Heart right ventricle (tissue), 16 donors: ENCODE data around the gene CLTCL1. TPM values are rescaled to one million over a fixed set of nuclear protein-coding genes. Genes with fewer than 3 reads are reported as not detected.
A peak's percentile ranks its signal among the peaks of the same experiment; 100 is the strongest.

Experiments used
- ATAC-seq, 8 donors: fragments of 200-7000 bp; cut with Tn5 transposase; one replicate each; pipeline ENCODE4 v1.9.1; 2020; ENCODE audit warnings: mild to moderate bottlenecking in 8 of 8, moderate library complexity in 8 of 8, moderate number of reproducible peaks in 1 of 8
- DNase-seq, 2 donors: peaks; one replicate each; pipeline ENCODE4 v3.0.0-alpha.2; 2020
- H3K27ac ChIP-seq, 10 donors: fragments of 200-600 bp; sonication (generic) in 2 of 10; one replicate each; pipeline versions ENCODE4 v1.5.0 to v1.8.0; 2020 to 2022; ENCODE audit warnings: mild to moderate bottlenecking in 3 of 10
- H3K27me3 ChIP-seq, 7 donors: fragments of 200-600 bp; one replicate each; pipeline ENCODE4 v1.8.0; 2021 to 2022; ENCODE audit warnings: mild to moderate bottlenecking in 2 of 7
- H3K36me3 ChIP-seq, 9 donors: fragments of 200-600 bp; sonication (generic) in 1 of 9; one replicate each; pipeline versions ENCODE4 v1.5.0 to v1.8.0; 2020 to 2022; ENCODE audit warnings: mild to moderate bottlenecking in 2 of 9
- H3K4me1 ChIP-seq, 9 donors: fragments of 200-600 bp; sonication (generic) in 1 of 9; one replicate each; pipeline versions ENCODE4 v1.5.0 to v1.8.0; 2020 to 2022; ENCODE audit warnings: mild to moderate bottlenecking in 4 of 9
- H3K4me3 ChIP-seq, 10 donors: fragments of 200-600 bp; sonication (generic) in 2 of 10; one replicate each; pipeline versions ENCODE4 v1.5.0 to v1.8.0; 2020 to 2022; ENCODE audit warnings: mild to moderate bottlenecking in 7 of 10, moderate library complexity in 2 of 10
- H3K9me3 ChIP-seq, 11 donors: fragments of 200-600 bp in 10 of 11; sonication (generic) in 2 of 11; one replicate each; pipeline versions ENCODE4 v1.5.0 to v1.8.0; 2013 to 2022; ENCODE audit warnings: mild to moderate bottlenecking in 2 of 11, control low read depth in 1 of 11, moderate library complexity in 1 of 11
- CTCF ChIP-seq, 9 donors: fragments of 200-600 bp; sonication (generic) in 2 of 9; IDR thresholded peaks; one replicate each; pipeline versions ENCODE4 v1.5.0 to v1.8.0; 2021 to 2022; ENCODE audit warnings: antibody characterized with exemption in 9 of 9, mild to moderate bottlenecking in 5 of 9, moderate library complexity in 1 of 9
- WGBS, 2 donors: extraction: QIAGEN DNeasy Blood & Tissue Kit; methylation state at CpG; one replicate each; pipeline ENCODE4 v1.1.7; 2013; ENCODE audit warnings: inconsistent platforms in 1 of 2; 5-methylcytosine and 5-hydroxymethylcytosine counted together
- intact Hi-C, 10 donors: fragments of 100-400 bp; cut with DNase I; formaldehyde crosslinking; loops; one replicate each; pipeline versions ENCODE4 v1.11.1 to v1.14.2; 2022
- polyA plus RNA-seq, 2 donors: library from polyadenylated mRNA; stranded (reverse); fragments of 200-250 nt; gene quantifications; one replicate each; pipeline ENCODE4 v1.2.3, GENCODE V29; 2013
- total RNA-seq, 10 donors: library from RNA; stranded (reverse); fragmentation: NEBNext Ultra II Directional in 3 of 10; extraction: Animal tissue kit (Norgen Biotek cat#: 25700) in 3 of 10; gene quantifications; one replicate each; pipeline versions ENCODE4 v1.2.1 to v1.2.4, GENCODE V29; 2021 to 2023
- donor health status: Arrhythmogenic right ventricular cardiomyopathy.
- donor health status: ischemic (EF 13 %, LVEDD 7.1; RV severe dilation, severe dysfunction).
- donor health status: healthy with polysubstance abuse.
- donor health status: DM: no; HTN: yes; CAD: no.
- donor health status: DM: no; HTN: no; CAD: no.
- donor health status: ischemic (EF 25% LVEDD 6.9; RV normal size, moderate dysfunction).
- donor health status: ischemic (EF 25% LVEDD 5.7; RV mildly dilated, moderate dysfunction).
- donor health status: healthy.
- donor health status: DM: yes; HTN: yes; CAD: no.
- donor health status: Ischemic cardiomyopathy.
- donor health status: ischemic (EF 35%, LVEDD 5.7; RV mildly dilated, moderate dysfunction).
- donor health status: nonischemic (EF 11% LVEDD 7.7; RV severe dilation, severe dysfunction).
- donor health status: DM: yes; HTN: yes; CAD: no.
- donor health status: PGD.
- donor health status: ischemic (EF 29% LVEDD 5.4; RV normal size, mild dysfunction).
- donor health status: nonischemic (EF 23%, LVEDD 6.1; RV moderate dilation, normal function).

Gene CLTCL1
- total and polyA plus RNA-seq, 12 donors = 5.4 to 21.9 (median 13.1) TPM

GRCh38 chr22:19277785-19278184 lies 13.7 kb downstream of the CLTCL1 start:
- Histone ChIP-seq H3K4me1 (peaks cover 0 to 22% (median 6%) of the 10 kb centered on the region in 9 donors), H3K4me3 (no peak overlapping the region), H3K36me3 (peaks cover 0 to 18% (median 0%) of the 10 kb centered on the region in 9 donors), H3K27me3 (no peaks in the 10 kb centered on the region), H3K27ac (no peak overlapping the region), H3K9me3 (no peaks in the 10 kb centered on the region)
- no peak for TF ChIP-seq CTCF (IDR thresholded peaks at IDR 0.05)
- intact Hi-C loops = no loop called here
- no peak for DNase-seq
- WGBS, 2 donors = 93 to 97% methylated on average over 8 of the region's 8 CpGs
- ATAC-seq = no peak

GRCh38 chr22:19275919-19276600 lies 15.5 kb downstream of the CLTCL1 start:
- no peak for TF ChIP-seq CTCF (IDR thresholded peaks at IDR 0.05)
- 47 to 56% methylated on average over 6 of the region's 6 CpGs for WGBS, 2 donors
- no peak overlapping the region for H3K4me3 ChIP-seq
- no peaks in the 10 kb centered on the region for H3K27me3 ChIP-seq
- ATAC-seq (peak in 7 of 8 donors; percentile 58 to 81 (median 73)), DNase-seq (no peak)
- H3K9me3 ChIP-seq = no peaks in the 10 kb centered on the region
- peaks cover 0 to 22% (median 6%) of the 10 kb centered on the region in 9 donors for H3K4me1 ChIP-seq
- H3K36me3 ChIP-seq = peaks cover 0 to 18% (median 0%) of the 10 kb centered on the region in 9 donors
- intact Hi-C loops = no loop called here
- peak overlapping the region in 6 of 10 donors; percentile 10 to 71 (median 29) for H3K27ac ChIP-seq

DNA sequence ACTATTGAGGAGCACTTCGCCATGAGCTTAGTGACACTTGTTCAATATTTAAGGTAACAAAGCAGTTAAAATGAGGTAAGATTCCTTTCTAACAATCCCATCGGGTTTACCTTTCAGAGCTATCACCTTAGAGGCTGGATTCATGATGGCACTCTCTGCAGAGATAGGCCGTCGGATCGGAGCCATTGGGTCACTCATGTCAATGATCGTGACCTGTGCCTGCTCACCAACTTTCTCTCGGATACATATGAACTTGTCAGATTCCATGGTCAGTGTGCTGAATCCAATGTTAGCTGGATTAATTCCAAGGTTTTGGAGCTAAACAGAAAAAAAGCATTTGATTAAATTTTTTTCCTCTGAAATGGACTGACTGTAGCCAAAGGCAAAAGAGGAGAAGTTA lies 16.0 kb downstream of the CLTCL1 start:
- WGBS, 2 donors = 86 to 89% methylated on average over 7 of the region's 7 CpGs
- H3K4me1 ChIP-seq = peaks cover 0 to 22% (median 6%) of the 10 kb centered on the region in 9 donors
- no peaks in the 10 kb centered on the region for H3K27me3 ChIP-seq
- no peak for TF ChIP-seq CTCF (IDR thresholded peaks at IDR 0.05)
- H3K27ac ChIP-seq = peak overlapping the region in 2 of 10 donors; percentile 53 to 71
- H3K4me3 ChIP-seq = no peak overlapping the region
- peaks cover 0 to 18% (median 0%) of the 10 kb centered on the region in 9 donors for H3K36me3 ChIP-seq
- DNase-seq (no peak), ATAC-seq (no peak)
- H3K9me3 ChIP-seq = no peaks in the 10 kb centered on the region
- intact Hi-C loops = no loop called here

GRCh38 chr22:19275104-19275503 lies 16.4 kb downstream of the CLTCL1 start:
- intact Hi-C loops = no loop called here
- no peak for TF ChIP-seq CTCF (IDR thresholded peaks at IDR 0.05)
- Histone ChIP-seq H3K27ac (no peak overlapping the region), H3K27me3 (no peaks in the 10 kb centered on the region), H3K4me3 (no peak overlapping the region), H3K36me3 (peaks cover 0 to 18% (median 0%) of the 10 kb centered on the region in 9 donors), H3K4me1 (peaks cover 0 to 22% (median 6%) of the 10 kb centered on the region in 9 donors), H3K9me3 (no peaks in the 10 kb centered on the region)
- ATAC-seq = no peak
- DNase-seq = no peak
- 96 to 97% methylated on average over 8 of the region's 8 CpGs for WGBS, 2 donors
